Neural cell (in vitro differentiated cells): ENCODE data around the gene SRP14. TPM values are rescaled to one million over a fixed set of nuclear protein-coding genes. Genes with fewer than 3 reads are reported as not detected.

Experiments
- H2AFZ ChIP-seq: fragments of 200-600, 300-800 bp; sonication (generic), shearing (Covaris generic); 2 replicates; pipeline ENCODE4 v1.6.0; 2014; ENCODE audit warnings: low read depth, mild to moderate bottlenecking, antibody characterized with exemption, low read length, moderate library complexity
- H3F3A ChIP-seq: fragments of 200-600 bp; shearing (Covaris generic); 2 replicates; pipeline ENCODE4 v1.6.1; 2016; ENCODE audit warnings: mild to moderate bottlenecking, moderate library complexity, mixed read lengths, antibody characterized with exemption, low read length; ENCODE audit not compliant: insufficient read depth, poor library complexity, severe bottlenecking
- H3K27ac ChIP-seq: fragments of 200-600, 300-800 bp; sonication (generic), shearing (Covaris generic); 2 replicates; pipeline ENCODE4 v1.5.1; 2014; ENCODE audit warnings: mild to moderate bottlenecking, low read length, moderate library complexity
- H3K27me3 ChIP-seq: fragments of 300-800, 200-600 bp; sonication (generic), shearing (Covaris generic); 2 replicates; pipeline ENCODE4 v1.6.0; 2014; ENCODE audit warnings: mild to moderate bottlenecking, low read depth, low read length, moderate library complexity; ENCODE audit not compliant: insufficient read depth
- H3K36me3 ChIP-seq: fragments of 300-800, 200-600 bp; sonication (generic), shearing (Covaris generic); 2 replicates; pipeline ENCODE4 v1.5.1; 2014; ENCODE audit warnings: mild to moderate bottlenecking, antibody characterized with exemption, low read length, moderate library complexity; ENCODE audit not compliant: insufficient read depth
- H3K4me2 ChIP-seq: fragments of 300-800, 200-600 bp; sonication (generic), shearing (Covaris generic); 2 replicates; pipeline ENCODE4 v1.6.0; 2014; ENCODE audit warnings: mild to moderate bottlenecking, low read length
- H3K4me3 ChIP-seq: fragments of 300-800, 200-600 bp; sonication (generic), shearing (Covaris generic); 2 replicates; pipeline ENCODE4 v1.5.1; 2014; ENCODE audit warnings: mild to moderate bottlenecking, low read length, moderate library complexity
- H3K79me2 ChIP-seq: fragments of 200-600 bp; shearing (Covaris generic); replicated peaks from 2 replicates; pipeline ENCODE4 v1.6.0; 2014; ENCODE audit warnings: mild to moderate bottlenecking, low read length, moderate library complexity; ENCODE audit not compliant: insufficient read depth
- H3K9ac ChIP-seq: fragments of 300-800, 200-600 bp; sonication (generic), shearing (Covaris generic); 2 replicates; pipeline ENCODE4 v1.6.1; 2016; ENCODE audit warnings: mild to moderate bottlenecking, low read length, mixed read lengths
- H3K9me2 ChIP-seq: fragments of 200-600 bp; shearing (Covaris generic); 2 replicates; pipeline ENCODE4 v1.6.1; 2016; ENCODE audit warnings: mild to moderate bottlenecking, low read length, mixed read lengths; ENCODE audit not compliant: insufficient read depth
- H3K9me3 ChIP-seq: fragments of 200-600, 300-800 bp; sonication (generic), shearing (Covaris generic); 2 replicates; pipeline ENCODE4 v1.6.1; 2016; ENCODE audit warnings: mild to moderate bottlenecking, mixed run types, low read length, moderate library complexity, mixed read lengths
- H4K20me1 ChIP-seq: fragments of 200-600 bp; shearing (Covaris generic); 2 replicates; pipeline ENCODE4 v1.6.1; 2016; ENCODE audit warnings: mild to moderate bottlenecking, mixed run types; ENCODE audit not compliant: insufficient read depth
- EP300 ChIP-seq: fragments of 450-650 bp; conservative IDR thresholded peaks from 2 replicates; pipeline ENCODE4 v1.6.1; 2014; ENCODE audit warnings: antibody characterized with exemption, mild to moderate bottlenecking, moderate library complexity; ENCODE audit not compliant: poor library complexity, severe bottlenecking
- EZH2 ChIP-seq: fragments of 200-600, 300-800 bp; shearing (Covaris generic), sonication (generic); IDR thresholded peaks from 2 replicates; pipeline ENCODE4 v1.6.1; 2014; ENCODE audit warnings: antibody characterized with exemption, low read length, borderline replicate concordance, mild to moderate bottlenecking; ENCODE audit not compliant: insufficient read depth, poor library complexity, severe bottlenecking
- MXI1 ChIP-seq: fragments of 450-650 bp; conservative IDR thresholded peaks from 2 replicates; pipeline ENCODE4 v1.6.1; 2014; ENCODE audit warnings: antibody characterized with exemption, mild to moderate bottlenecking; ENCODE audit not compliant: poor library complexity, severe bottlenecking
- POLR2AphosphoS5 ChIP-seq: IDR thresholded peaks from 2 replicates; pipeline ENCODE4 v1.6.1; 2012
- RAD21 ChIP-seq: fragments of 450-650 bp; conservative IDR thresholded peaks from 2 replicates; pipeline ENCODE4 v1.6.1; 2014; ENCODE audit warnings: antibody characterized with exemption, mild to moderate bottlenecking, moderate library complexity
- SMC3 ChIP-seq: fragments of 450-650 bp; conservative IDR thresholded peaks from 2 replicates; pipeline ENCODE4 v1.6.1; 2014; ENCODE audit warnings: antibody characterized with exemption, mild to moderate bottlenecking, moderate library complexity; ENCODE audit not compliant: poor library complexity
- TAF1 ChIP-seq: IDR thresholded peaks from 2 replicates; pipeline ENCODE4 v1.6.1; 2012; ENCODE audit warnings: low read depth
- polyA plus RNA-seq: library from polyadenylated mRNA; depleted of rRNA; stranded (reverse); fragments of >200 nt; gene quantifications from 2 replicates; pipeline ENCODE4 v1.2.3, GENCODE V29; 2014
- TF ChIP-seq, protein P1 (sequence below): IDR thresholded peaks from 2 replicates; pipeline ENCODE4 v1.6.1; 2012; ENCODE audit warnings: borderline replicate concordance
- TF ChIP-seq, protein P2 (sequence below): fragments of 450-650 bp; IDR thresholded peaks from 2 replicates; pipeline ENCODE4 v1.5.1; 2014; ENCODE audit warnings: antibody characterized with exemption, mild to moderate bottlenecking, moderate library complexity; ENCODE audit not compliant: poor library complexity, severe bottlenecking

The SRP14 gene
- polyA plus RNA-seq, 1 donor from 2014 or later: 490 TPM

DNA sequence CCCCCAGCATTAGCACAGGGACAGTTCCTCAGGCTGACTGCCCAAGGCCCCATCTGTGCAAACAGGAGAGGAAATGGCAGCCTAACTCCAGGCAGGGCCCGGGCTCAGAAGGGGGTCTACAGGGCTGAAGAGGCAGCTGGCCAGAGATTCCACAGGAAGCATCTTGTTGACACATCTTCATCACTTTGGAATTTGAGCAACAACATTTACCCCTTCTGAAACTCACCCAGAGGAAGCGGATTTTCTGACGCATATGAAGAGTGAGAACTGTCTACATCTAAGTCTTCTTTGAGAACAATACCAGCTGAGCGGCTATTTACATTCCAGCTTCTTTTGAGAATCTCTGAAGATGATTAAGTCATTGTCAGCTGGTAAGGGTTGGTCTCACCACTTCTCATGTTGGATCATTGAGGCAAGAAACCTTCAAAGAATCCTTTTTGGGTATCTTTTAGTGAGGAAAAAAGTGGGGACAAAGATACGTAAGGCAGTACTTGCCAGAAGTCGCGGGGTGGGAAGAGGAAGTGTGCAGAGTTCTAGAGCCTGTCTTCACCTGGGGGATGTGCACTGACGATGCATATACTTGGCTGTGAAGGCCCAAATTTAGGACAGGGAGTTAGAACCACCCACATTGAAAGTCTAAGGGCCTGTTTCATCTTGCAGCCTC is 25.4 kb upstream of the SRP14 start:
- H3K27ac ChIP-seq: no peak overlapping the region
- H3K9me3 ChIP-seq: no peaks in the 10 kb centered on the region
- H3K79me2 ChIP-seq: no peaks in the 10 kb centered on the region
- TF ChIP-seq, protein P1, sequence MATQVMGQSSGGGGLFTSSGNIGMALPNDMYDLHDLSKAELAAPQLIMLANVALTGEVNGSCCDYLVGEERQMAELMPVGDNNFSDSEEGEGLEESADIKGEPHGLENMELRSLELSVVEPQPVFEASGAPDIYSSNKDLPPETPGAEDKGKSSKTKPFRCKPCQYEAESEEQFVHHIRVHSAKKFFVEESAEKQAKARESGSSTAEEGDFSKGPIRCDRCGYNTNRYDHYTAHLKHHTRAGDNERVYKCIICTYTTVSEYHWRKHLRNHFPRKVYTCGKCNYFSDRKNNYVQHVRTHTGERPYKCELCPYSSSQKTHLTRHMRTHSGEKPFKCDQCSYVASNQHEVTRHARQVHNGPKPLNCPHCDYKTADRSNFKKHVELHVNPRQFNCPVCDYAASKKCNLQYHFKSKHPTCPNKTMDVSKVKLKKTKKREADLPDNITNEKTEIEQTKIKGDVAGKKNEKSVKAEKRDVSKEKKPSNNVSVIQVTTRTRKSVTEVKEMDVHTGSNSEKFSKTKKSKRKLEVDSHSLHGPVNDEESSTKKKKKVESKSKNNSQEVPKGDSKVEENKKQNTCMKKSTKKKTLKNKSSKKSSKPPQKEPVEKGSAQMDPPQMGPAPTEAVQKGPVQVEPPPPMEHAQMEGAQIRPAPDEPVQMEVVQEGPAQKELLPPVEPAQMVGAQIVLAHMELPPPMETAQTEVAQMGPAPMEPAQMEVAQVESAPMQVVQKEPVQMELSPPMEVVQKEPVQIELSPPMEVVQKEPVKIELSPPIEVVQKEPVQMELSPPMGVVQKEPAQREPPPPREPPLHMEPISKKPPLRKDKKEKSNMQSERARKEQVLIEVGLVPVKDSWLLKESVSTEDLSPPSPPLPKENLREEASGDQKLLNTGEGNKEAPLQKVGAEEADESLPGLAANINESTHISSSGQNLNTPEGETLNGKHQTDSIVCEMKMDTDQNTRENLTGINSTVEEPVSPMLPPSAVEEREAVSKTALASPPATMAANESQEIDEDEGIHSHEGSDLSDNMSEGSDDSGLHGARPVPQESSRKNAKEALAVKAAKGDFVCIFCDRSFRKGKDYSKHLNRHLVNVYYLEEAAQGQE: no peak
- TF ChIP-seq TAF1 (no peak), MXI1 (no peak), RAD21 (no peak), EP300 (no peak), SMC3 (no peak), POLR2AphosphoS5 (no peak), EZH2 (no peak)
- TF ChIP-seq, protein P2, sequence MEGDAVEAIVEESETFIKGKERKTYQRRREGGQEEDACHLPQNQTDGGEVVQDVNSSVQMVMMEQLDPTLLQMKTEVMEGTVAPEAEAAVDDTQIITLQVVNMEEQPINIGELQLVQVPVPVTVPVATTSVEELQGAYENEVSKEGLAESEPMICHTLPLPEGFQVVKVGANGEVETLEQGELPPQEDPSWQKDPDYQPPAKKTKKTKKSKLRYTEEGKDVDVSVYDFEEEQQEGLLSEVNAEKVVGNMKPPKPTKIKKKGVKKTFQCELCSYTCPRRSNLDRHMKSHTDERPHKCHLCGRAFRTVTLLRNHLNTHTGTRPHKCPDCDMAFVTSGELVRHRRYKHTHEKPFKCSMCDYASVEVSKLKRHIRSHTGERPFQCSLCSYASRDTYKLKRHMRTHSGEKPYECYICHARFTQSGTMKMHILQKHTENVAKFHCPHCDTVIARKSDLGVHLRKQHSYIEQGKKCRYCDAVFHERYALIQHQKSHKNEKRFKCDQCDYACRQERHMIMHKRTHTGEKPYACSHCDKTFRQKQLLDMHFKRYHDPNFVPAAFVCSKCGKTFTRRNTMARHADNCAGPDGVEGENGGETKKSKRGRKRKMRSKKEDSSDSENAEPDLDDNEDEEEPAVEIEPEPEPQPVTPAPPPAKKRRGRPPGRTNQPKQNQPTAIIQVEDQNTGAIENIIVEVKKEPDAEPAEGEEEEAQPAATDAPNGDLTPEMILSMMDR: no peak
- no peak overlapping the region for H3K9ac ChIP-seq
- H3K9me2 ChIP-seq: no peaks in the 10 kb centered on the region
- no peaks in the 10 kb centered on the region for H3K36me3 ChIP-seq
- H3K4me2 ChIP-seq: no peak overlapping the region
- H3F3A ChIP-seq: no peaks in the 10 kb centered on the region
- no peaks in the 10 kb centered on the region for H4K20me1 ChIP-seq
- H3K4me3 ChIP-seq: no peak overlapping the region
- no peak overlapping the region for H2AFZ ChIP-seq
- no peaks in the 10 kb centered on the region for H3K27me3 ChIP-seq

DNA sequence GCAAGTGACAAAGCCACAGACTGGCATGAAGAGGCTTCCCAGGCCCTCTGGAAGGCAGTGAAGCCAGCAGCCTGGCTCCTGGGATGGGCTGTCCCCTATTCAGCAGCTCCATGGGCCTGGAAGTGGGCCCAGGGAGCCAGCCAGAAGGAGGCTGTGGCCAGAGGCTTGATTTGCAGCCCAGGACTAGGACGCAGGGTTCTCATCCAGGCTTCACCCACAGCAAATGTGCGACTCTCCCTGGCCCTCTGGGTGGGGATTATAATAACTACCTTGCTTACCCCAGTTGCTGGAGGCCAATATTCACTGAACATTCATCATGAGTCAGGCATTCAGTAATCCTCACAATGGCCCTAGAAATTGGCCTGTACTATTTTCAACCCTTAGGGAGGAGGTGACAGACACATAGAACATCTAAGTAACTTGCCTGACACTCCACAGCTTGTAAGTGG is 24.6 kb upstream of the SRP14 start:
- Histone ChIP-seq H4K20me1 (no peaks in the 10 kb centered on the region), H3K9me2 (no peaks in the 10 kb centered on the region), H3K9me3 (no peaks in the 10 kb centered on the region), H3F3A (no peaks in the 10 kb centered on the region), H2AFZ (no peak overlapping the region), H3K27me3 (no peaks in the 10 kb centered on the region), H3K4me3 (no peak overlapping the region), H3K79me2 (no peaks in the 10 kb centered on the region), H3K9ac (no peak overlapping the region), H3K36me3 (no peaks in the 10 kb centered on the region), H3K27ac (no peak overlapping the region), H3K4me2 (no peak overlapping the region)
- TF ChIP-seq EZH2 (no peak), MXI1 (no peak), TAF1 (no peak), EP300 (no peak), RAD21 (no peak), POLR2AphosphoS5 (no peak), SMC3 (no peak)
- TF ChIP-seq, protein P1: no peak
- TF ChIP-seq, protein P2: no peak
